H9 (cell line): ENCODE results near the gene GTF2A2. TPM values are rescaled to one million over a fixed set of nuclear protein-coding genes. Genes with fewer than 3 reads are reported as not detected.

Source experiments
- DNase-seq: peaks from one replicate; pipeline ENCODE4 v3.0.0-alpha.2; 2017
- H2AFZ ChIP-seq: one replicate; pipeline ENCODE4 v1.6.1; 2013; ENCODE audit warnings: mild to moderate bottlenecking, low read length, control low read depth, moderate library complexity
- H2AK5ac ChIP-seq: 2 replicates; pipeline ENCODE4 v1.6.1; 2013; ENCODE audit warnings: low read length, control low read depth, mixed read lengths; ENCODE audit not compliant: insufficient read length
- H2BK120ac ChIP-seq: one replicate; pipeline ENCODE4 v1.6.1; 2013; ENCODE audit warnings: low read depth, mild to moderate bottlenecking, low read length, control low read depth, inconsistent platforms; ENCODE audit not compliant: poor library complexity, severe bottlenecking
- H2BK12ac ChIP-seq: 2 replicates; pipeline ENCODE4 v1.6.1; 2013; ENCODE audit warnings: low read length, control low read depth, mixed read lengths, low read depth; ENCODE audit not compliant: insufficient read length
- H2BK15ac ChIP-seq: 2 replicates; pipeline ENCODE4 v1.6.1; 2013; ENCODE audit warnings: low read depth, low read length, control low read depth
- H2BK20ac ChIP-seq: one replicate; pipeline ENCODE4 v1.6.1; 2013; ENCODE audit warnings: low read depth, mild to moderate bottlenecking, low read length, control low read depth, inconsistent platforms; ENCODE audit not compliant: poor library complexity, severe bottlenecking
- H2BK5ac ChIP-seq: 2 replicates; pipeline ENCODE4 v1.6.1; 2013; ENCODE audit warnings: low read length, control low read depth, mixed read lengths; ENCODE audit not compliant: insufficient read length
- H3K14ac ChIP-seq: 2 replicates; pipeline ENCODE4 v1.6.1; 2013; ENCODE audit warnings: low read length, control low read depth; ENCODE audit not compliant: insufficient read depth
- H3K18ac ChIP-seq: 2 replicates; pipeline ENCODE4 v1.6.1; 2013; ENCODE audit warnings: low read depth, mild to moderate bottlenecking, mixed read lengths, low read length, control low read depth; ENCODE audit not compliant: insufficient read length
- H3K23ac ChIP-seq: 2 replicates; pipeline ENCODE4 v1.6.1; 2013; ENCODE audit warnings: low read length, control low read depth, mixed read lengths, low read depth; ENCODE audit not compliant: insufficient read length
- H3K23me2 ChIP-seq: 2 replicates; pipeline ENCODE4 v1.6.1; 2013; ENCODE audit warnings: low read depth, mild to moderate bottlenecking, mixed read lengths, low read length, control low read depth; ENCODE audit not compliant: insufficient read length, poor library complexity, severe bottlenecking
- H3K27ac ChIP-seq: 2 replicates; pipeline ENCODE4 v1.5.1; 2013; ENCODE audit warnings: low read length, control low read depth, mixed read lengths, low read depth; ENCODE audit not compliant: insufficient read length
- H3K27me3 ChIP-seq: 2 replicates; pipeline ENCODE4 v1.6.1; 2013; ENCODE audit warnings: low read length, control low read depth, inconsistent platforms; ENCODE audit not compliant: insufficient read depth
- H3K4ac ChIP-seq: 2 replicates; pipeline ENCODE4 v1.6.1; 2013; ENCODE audit warnings: low read depth, mild to moderate bottlenecking, control low read depth, inconsistent platforms, low read length, moderate library complexity
- H3K4me1 ChIP-seq: 2 replicates; pipeline ENCODE4 v1.6.1; 2013; ENCODE audit warnings: low read length, control low read depth, inconsistent platforms; ENCODE audit not compliant: insufficient read depth
- H3K4me2 ChIP-seq: 2 replicates; pipeline ENCODE4 v1.6.1; 2013; ENCODE audit warnings: low read length, control low read depth, mixed read lengths; ENCODE audit not compliant: insufficient read length, insufficient read depth
- H3K56ac ChIP-seq: 2 replicates; pipeline ENCODE4 v1.6.1; 2013; ENCODE audit warnings: low read depth, mild to moderate bottlenecking, mixed read lengths, low read length, control low read depth; ENCODE audit not compliant: insufficient read length
- H3K79me1 ChIP-seq: 2 replicates; pipeline ENCODE4 v1.6.1; 2013; ENCODE audit warnings: low read depth, mild to moderate bottlenecking, moderate library complexity, low read length, control low read depth, inconsistent platforms; ENCODE audit not compliant: insufficient read depth, poor library complexity, severe bottlenecking
- H3K79me2 ChIP-seq: 2 replicates; pipeline ENCODE4 v1.6.1; 2013; ENCODE audit warnings: low read length, control low read depth, inconsistent platforms; ENCODE audit not compliant: insufficient read depth
- H3K9ac ChIP-seq: 2 replicates; pipeline ENCODE4 v1.6.1; 2013; ENCODE audit warnings: low read length, control low read depth, mixed read lengths; ENCODE audit not compliant: insufficient read length; ENCODE audit errors: extremely low read depth
- H3K9me3 ChIP-seq: one replicate; pipeline ENCODE4 v1.6.1; 2013; ENCODE audit warnings: low read depth, low read length, inconsistent platforms; ENCODE audit not compliant: control insufficient read depth
- H3T11ph ChIP-seq: one replicate; pipeline ENCODE4 v1.6.1; 2013; ENCODE audit warnings: mild to moderate bottlenecking, low read length, control low read depth, inconsistent platforms
- H4K20me1 ChIP-seq: one replicate; pipeline ENCODE4 v1.6.1; 2013; ENCODE audit not compliant: control insufficient read depth, insufficient read length, insufficient read depth
- H4K5ac ChIP-seq: 2 replicates; pipeline ENCODE4 v1.6.1; 2013; ENCODE audit warnings: low read depth, mild to moderate bottlenecking, mixed read lengths, low read length, control low read depth; ENCODE audit not compliant: insufficient read length
- H4K8ac ChIP-seq: replicated peaks from 2 replicates; pipeline ENCODE4 v1.6.1; 2013; ENCODE audit warnings: low read length, control low read depth, mixed read lengths, low read depth; ENCODE audit not compliant: insufficient read length
- H4K91ac ChIP-seq: 2 replicates; pipeline ENCODE4 v1.6.1; 2013; ENCODE audit warnings: low read depth, mild to moderate bottlenecking, moderate library complexity, mixed read lengths, low read length, control low read depth; ENCODE audit not compliant: insufficient read length
- H3K27ac Mint-ChIP-seq, 3 experiments: 2 replicates in 2 of 3; 3 replicates in 1 of 3; pipeline ENCODE4 v1.8.0; 2020 to 2021; ENCODE audit warnings: mixed read lengths in 3 of 3, mild to moderate bottlenecking in 1 of 3, moderate library complexity in 1 of 3
- H3K27me3 Mint-ChIP-seq: 2 replicates; pipeline ENCODE4 v1.8.0; 2021; ENCODE audit warnings: low read depth, mild to moderate bottlenecking, moderate library complexity, mixed read lengths
- H3K36me3 Mint-ChIP-seq, 3 experiments: 2 replicates in 2 of 3; 3 replicates in 1 of 3; pipeline ENCODE4 v1.8.0; 2020 to 2021; ENCODE audit warnings: low read depth in 3 of 3, mixed read lengths in 3 of 3; ENCODE audit not compliant: insufficient read depth in 1 of 3
- H3K4me1 Mint-ChIP-seq, 2 experiments: 2 replicates each; pipeline ENCODE4 v1.8.0; 2020; ENCODE audit warnings: mixed read lengths in 2 of 2
- H3K4me3 Mint-ChIP-seq, 2 experiments: 2 replicates in 1 of 2; 3 replicates in 1 of 2; pipeline ENCODE4 v1.8.0; 2020 to 2021; ENCODE audit warnings: mild to moderate bottlenecking in 2 of 2, mixed read lengths in 2 of 2, moderate library complexity in 1 of 2
- H3K9me3 Mint-ChIP-seq, 2 experiments: 2 replicates in 1 of 2; 3 replicates in 1 of 2; pipeline ENCODE4 v1.8.0; 2020; ENCODE audit warnings: mild to moderate bottlenecking in 2 of 2, mixed read lengths in 2 of 2, moderate library complexity in 1 of 2
- CTCF ChIP-seq: fragments of 200-600 bp; sonication (generic); conservative IDR thresholded peaks from 3 replicates; pipeline ENCODE4 v1.8.0; 2021; ENCODE audit warnings: antibody characterized with exemption, mild to moderate bottlenecking
- WGBS: extraction: QIAGEN DNeasy Blood & Tissue Kit; methylation state at CpG from one replicate; pipeline ENCODE4 v1.1.7; 2013; ENCODE audit warnings: missing lambda C conversion rate, low lambda C conversion rate, mixed read lengths; ENCODE audit not compliant: insufficient read length; ENCODE audit errors: extremely low coverage; 5-methylcytosine and 5-hydroxymethylcytosine counted together
- total RNA-seq: library from RNA; stranded (reverse); gene quantifications from 2 replicates; pipeline ENCODE4 v1.2.1, GENCODE V29; 2021

GTF2A2 gene
- total RNA-seq, 1 experiment from 2014 or later: 144 TPM

GRCh38 chr15:59703979-59704796 lies 46.9 kb upstream of the GTF2A2 start:
- Histone ChIP-seq H3K79me2 (no peaks in the 10 kb centered on the region), H3K9me3 (no peaks in the 10 kb centered on the region), H4K8ac (no peak overlapping the region), H3K9ac (no peak overlapping the region), H4K5ac (no peak overlapping the region), H3K14ac (no peak overlapping the region), H3K27ac (no peak overlapping the region), H2BK15ac (no peak overlapping the region), H3K79me1 (no peaks in the 10 kb centered on the region), H2BK12ac (no peak overlapping the region), H4K91ac (no peak overlapping the region), H3K4me1 (no peaks in the 10 kb centered on the region), H3K4ac (no peak overlapping the region), H4K20me1 (no peaks in the 10 kb centered on the region), H3K56ac (no peak overlapping the region), H3K4me2 (no peak overlapping the region), H3T11ph (no peak overlapping the region), H3K23ac (no peak overlapping the region), H3K18ac (no peak overlapping the region), H2BK20ac (no peak overlapping the region), H2AFZ (no peak overlapping the region), H2BK5ac (no peak overlapping the region), H3K27me3 (no peaks in the 10 kb centered on the region), H2AK5ac (no peak overlapping the region), H3K23me2 (no peaks in the 10 kb centered on the region), H2BK120ac (no peak overlapping the region)
- Mint-ChIP-seq H3K27ac (no peak overlapping the region), H3K36me3 (no peaks in the 10 kb centered on the region), H3K4me1 (peaks cover 0 to 3% of the 10 kb centered on the region in 2 experiments; a peak in 1 of 4 replicates), H3K27me3 (peaks cover 1% of the 10 kb centered on the region; the same call in 1 of the 2 replicates), H3K4me3 (no peak overlapping the region), H3K9me3 (no peaks in the 10 kb centered on the region; a peak in 1 of 5 replicates)
- no peak for TF ChIP-seq CTCF
- WGBS: no CpG with 5 or more reads among the region's 6 CpGs
- DNase-seq: no peak
